ENCODE measurements around the gene NDUFA8.

The NDUFA8 gene

DNA sequence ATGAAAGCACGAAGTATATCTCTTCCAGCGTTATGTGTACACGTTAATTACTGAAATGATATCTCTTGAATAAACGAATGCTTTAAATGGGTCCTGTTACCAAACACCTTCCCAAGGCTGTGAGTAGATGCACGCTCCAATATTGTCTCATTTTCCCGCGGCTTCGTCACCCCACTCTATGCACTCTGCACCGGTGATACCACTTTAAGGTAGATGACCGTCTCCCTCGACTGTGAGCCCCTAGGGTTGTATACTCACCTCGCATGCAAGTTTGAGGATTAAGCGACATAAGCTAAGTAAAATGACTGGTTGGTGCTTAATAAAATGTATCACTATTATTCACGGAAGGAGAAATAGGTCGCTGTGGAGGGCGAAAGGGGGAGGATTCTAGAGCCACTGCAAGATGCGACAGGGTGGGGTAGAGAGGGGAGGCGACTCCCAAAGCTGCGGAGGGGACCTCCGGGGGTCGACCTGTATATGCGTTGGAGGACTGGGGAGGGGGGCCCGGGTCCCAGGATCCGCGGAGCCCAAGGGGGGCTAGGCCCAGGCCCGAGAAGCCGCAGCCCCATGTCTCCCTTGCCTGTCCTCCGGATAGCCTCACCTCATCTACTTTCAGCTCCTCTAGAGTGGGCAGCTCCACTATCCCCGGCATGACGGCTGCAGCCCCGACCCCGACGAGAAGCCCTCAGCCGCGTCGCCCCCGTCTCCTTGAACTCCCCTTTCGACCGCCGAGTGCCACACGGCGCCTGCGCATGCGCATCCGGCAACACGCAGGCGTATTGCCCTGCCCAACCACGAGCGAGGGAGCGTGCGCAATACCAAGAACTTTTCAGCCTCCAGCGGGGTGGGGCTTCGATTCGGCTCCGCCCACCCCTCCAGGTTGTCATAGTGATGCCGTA, at the start of gene NDUFA8, which contains the start of gene MORN5:
TSS of gene NDUFA8 (minus strand) at position 754 of the 899 bp plus-strand sequence. CDS start at position 652, 102 bp downstream.
TSS of gene MORN5 (plus strand) at position 883 of the 899 bp plus-strand sequence. CDS start 65 bp downstream, outside the sequence.
- peak; percentile 88 to 95 for DNase-seq (ENCODE audit: low read depth in 2 of 2)

DNA sequence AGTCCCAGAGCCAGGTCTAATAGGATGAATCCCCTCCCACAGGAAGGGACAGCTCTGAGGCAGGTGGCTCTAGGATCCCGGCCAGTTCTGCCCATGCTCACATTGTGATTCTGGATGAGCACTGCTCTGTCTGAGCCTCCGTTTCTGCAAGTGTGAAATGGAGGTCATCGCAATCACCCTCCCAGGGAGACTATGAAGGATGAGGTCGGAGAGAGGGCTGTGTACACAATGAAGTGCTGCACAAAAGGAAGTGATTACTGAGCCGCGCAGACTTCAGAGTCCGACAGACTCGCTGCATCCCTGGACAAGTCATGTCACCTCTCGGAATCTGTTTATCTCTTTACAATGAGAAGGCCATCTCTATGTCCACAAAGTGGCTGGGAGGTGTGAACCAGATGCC, 47.5 kb upstream of the NDUFA8 start:
- no peak for DNase-seq (ENCODE audit: low read depth in 2 of 2)

DNA sequence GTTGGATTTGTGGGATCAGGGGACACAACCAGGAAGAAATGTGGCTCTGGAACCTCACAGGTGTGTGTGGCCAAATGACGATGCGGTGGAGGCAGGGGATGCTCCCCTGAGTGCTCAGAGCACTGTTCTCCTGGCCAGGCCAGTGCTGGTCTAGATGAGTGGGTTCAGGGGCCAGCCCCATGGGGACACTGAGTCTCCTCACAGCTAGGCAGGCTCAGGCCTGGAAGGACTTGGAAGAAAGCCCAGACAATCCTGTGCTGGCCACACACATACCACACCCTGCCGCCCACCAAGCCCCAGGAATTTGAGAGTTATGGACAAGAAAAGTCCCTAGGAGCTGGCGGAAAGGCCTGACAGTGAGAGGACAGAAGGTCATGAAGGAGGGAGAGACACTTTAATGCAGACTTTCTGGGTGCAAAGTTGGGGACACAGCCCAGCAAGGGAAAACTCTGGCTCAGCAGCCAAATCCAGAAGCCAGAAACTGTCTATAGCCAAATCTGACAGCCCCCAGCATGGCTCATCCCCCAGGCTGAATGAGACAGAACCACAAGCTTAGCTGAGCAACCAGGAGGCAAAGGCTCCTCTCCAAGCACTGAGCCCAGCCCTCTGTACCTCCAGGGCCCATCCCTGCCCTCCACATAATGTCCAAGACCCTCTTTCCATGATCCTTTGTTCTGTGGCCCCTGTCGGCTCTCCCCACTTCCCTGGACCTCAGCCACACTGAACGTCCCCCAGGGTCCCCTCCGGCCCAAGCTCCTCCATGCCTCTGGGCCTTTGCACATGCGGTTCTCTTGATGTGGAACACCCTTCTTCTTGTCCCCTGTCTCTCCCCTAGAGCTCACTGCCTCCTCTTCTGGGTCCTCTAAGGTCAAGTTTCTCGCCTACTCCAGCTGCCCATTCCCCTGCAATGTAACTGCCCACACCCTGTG, 46.8 kb upstream of the NDUFA8 start:
- no peak for DNase-seq (ENCODE audit: low read depth in 2 of 2)

DNA sequence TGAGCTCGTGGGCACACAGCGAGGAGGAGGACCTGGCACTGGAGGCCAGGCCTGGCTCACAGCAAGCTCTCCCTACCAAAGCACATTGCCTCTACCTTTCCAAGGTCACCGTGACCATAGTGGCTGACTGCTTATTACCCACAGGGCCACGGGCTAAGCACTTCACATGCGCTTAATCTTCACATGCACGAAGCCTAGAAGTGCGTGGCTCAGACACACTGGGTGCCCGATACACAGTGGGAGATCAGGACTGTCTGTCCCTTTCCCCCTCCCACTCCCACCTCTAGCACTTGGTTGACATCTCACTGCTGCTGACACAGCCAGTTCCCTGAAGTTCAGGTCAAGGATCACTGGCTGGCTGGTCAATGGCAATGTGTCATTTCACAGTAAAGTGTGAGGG, 45.6 kb upstream of the NDUFA8 start:
- no peak for DNase-seq (ENCODE audit: low read depth in 2 of 2)

DNA sequence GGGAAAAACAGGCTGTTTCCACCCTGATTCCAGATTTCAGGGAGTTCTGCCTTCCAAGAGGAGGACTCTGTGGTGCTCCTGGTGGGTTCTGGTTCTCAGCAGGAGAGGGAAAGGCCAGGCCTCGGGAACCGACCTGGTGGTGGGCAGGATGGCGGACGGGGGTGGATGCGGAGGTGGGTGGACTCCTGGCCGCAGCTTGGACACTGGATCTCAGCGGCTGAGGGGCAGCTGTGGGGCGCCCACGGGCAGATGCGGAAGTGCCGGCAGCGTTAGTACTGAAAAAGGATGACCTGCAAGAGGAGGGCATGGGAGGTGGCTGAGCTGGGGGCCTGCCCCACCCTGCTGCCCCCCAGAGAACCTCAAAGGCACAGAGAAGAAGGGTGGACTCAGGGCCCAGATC, 44.9 kb upstream of the NDUFA8 start:
- no peak for DNase-seq (ENCODE audit: low read depth in 2 of 2)

DNA sequence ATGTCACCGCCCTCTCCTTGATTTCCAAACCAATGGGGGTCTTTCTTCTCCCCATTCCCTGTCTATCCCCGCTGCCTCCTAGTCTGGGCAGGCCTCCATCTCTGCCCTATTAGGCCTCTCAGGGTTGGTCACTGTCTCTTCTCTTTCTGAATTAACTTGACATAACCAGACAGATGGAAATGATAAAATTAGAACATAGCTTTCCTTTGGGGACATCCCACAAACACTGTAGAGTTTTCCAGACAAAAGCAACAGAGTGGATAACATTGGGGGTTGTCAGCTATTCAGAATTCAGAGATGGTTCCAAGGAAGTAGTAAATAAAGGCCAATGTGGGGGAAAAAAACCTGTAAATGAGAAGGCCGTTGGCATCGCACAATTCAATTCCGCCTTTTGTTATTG, 44.5 kb upstream of the NDUFA8 start:
- DNase-seq (ENCODE audit: low read depth in 2 of 2) = no peak

DNA sequence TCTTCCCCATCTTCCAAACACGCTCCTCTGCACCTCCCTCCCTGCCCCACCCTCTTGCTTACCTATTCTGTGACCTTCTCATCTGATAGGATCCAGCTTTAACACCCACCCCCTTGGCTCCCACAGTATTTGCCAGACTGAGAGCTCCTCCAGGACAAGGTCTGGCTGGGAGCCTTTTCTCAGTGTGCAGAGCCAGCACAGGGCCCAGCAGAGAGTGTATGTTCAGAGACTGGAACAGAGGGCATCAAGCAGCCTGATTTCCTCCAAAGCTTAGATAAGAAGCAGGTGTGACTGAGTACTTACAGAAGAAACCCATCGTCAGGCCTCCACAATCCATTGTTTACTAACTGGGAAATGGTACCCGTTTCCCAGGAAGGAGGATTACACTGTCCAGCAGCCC, 42.5 kb upstream of the NDUFA8 start:
- DNase-seq (ENCODE audit: low read depth in 2 of 2) = no peak

DNA sequence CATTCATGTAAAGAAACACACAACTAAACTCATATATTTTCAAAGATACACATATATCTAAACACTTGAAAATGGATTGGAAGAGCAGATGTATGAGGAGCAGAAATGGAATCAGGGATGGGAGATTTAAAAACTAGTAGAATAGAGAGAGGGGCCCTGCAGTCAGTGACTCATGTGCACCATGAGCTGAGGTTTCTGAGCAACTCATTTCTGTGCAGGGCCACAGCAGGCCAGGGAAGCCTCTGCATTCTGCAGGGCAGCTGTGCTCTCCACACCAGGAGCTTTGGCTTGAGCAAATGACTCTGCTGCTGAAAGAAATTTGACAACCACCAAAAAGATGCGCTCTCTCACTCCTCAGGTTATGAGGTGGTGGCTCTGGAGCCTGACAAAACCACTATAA, 42.1 kb upstream of the NDUFA8 start:
- DNase-seq (ENCODE audit: low read depth in 2 of 2) = no peak

DNA sequence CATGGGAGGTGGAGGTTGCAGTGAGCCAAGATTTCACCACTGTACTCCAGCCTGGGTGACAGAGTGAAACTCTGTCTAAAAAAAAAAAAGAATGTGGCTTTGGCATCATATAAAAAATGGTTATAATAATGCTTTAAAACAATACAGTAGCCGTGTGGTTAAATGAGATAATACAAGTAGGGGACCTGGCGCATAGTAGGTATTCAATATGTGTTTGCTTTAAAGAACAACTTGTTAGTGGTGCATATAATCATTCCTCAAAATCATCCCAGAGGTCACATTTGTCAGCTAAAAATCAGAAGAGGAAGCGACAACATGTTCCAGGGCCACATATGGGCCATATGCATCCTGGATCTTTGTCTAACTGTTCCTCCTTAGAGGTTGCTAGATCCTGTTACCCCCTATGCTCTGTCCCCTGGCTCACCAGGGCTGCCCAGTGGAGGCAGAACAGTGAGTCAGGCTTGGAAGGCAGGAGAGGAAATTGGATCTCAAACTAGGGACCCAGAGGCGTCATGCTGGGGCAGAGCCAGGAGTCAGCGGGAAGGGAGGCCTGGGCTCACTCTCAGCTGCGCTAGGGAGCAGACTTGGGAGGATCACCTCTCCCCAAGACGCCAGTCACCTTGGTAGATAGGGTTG, 41.5 kb upstream of the NDUFA8 start:
- DNase-seq (ENCODE audit: low read depth in 2 of 2) = no peak

DNA sequence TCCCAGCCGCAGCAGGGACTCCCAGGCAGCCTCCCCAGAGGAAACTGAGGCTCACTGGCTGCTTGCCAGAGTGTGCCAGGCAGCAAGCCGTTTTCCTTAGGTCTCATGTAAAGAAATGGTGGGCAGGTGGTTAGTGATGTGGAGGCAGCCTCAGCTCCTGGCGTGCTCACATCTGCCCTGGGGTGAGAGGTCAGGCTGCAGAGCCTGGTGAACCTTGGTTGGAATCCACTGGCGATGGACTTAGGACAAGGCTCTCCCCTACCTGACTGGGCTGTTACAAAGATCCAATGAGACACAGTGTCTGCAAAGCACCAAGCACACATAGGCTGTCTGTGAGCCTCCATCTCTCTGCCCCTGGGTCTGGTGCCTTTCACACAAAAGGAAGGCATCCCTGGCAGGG, 38.3 kb upstream of the NDUFA8 start:
- DNase-seq (ENCODE audit: low read depth in 2 of 2) = no peak

DNA sequence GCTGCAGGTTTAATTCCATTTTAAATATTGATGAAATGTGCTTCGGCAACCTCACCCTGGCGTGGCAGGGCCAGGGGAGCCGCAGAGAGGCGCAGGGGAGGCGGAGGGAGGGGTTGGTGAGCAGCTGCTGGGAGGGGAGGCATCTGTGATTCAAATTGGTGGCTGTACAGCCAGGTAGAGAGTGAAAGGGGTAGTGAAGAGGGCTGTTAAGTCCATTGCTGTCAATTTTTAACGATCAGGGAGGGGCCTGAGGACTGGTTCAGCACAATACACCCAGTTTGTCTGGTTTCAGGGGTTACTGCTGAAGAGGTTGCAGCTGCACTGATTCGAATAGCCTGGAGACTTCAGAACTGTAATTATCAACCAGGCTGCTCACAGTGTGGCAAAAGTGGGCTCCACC, 37.8 kb upstream of the NDUFA8 start:
- DNase-seq (ENCODE audit: low read depth in 2 of 2) = no peak

DNA sequence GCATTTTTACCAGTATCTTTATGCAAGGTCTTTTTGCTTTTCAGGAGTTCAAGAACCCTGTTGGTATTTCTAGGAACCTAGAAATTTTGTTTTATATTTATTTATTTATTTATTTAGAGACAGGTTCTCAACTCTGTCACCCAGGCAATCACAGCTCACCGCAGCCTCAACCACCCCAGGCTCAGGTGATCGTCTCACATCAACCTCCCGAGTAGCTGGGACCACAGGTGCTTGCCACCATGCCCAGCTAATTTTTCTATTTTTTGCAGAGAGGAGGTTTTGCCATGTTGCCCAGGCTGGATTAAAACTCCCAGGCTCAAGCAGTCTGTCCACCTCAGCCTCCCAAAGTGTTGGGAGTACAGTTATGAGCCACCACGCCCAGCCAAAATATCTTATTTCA, 36.3 kb upstream of the NDUFA8 start:
- DNase-seq (ENCODE audit: low read depth in 2 of 2) = no peak

DNA sequence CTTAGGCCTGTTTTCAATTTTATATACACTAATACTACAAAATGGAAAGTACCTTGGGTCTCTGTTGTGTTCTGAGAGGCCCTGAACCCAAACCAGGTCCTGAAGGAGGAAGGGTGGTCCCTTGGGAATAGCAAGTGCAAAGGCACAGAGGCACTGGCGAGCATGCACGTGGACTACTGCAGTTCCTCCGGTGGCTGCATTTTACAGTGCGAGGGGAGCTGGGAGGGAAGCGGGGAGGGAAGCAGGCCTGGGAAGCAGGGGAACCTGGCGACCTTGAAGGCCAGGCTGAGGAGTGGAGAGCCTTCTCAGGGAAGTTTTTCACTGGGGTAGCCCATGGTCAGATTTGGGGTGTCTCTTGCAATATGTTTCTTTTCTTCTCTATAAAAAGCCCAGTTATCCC, 34.1 kb upstream of the NDUFA8 start:
- no peak for DNase-seq (ENCODE audit: low read depth in 2 of 2)

DNA sequence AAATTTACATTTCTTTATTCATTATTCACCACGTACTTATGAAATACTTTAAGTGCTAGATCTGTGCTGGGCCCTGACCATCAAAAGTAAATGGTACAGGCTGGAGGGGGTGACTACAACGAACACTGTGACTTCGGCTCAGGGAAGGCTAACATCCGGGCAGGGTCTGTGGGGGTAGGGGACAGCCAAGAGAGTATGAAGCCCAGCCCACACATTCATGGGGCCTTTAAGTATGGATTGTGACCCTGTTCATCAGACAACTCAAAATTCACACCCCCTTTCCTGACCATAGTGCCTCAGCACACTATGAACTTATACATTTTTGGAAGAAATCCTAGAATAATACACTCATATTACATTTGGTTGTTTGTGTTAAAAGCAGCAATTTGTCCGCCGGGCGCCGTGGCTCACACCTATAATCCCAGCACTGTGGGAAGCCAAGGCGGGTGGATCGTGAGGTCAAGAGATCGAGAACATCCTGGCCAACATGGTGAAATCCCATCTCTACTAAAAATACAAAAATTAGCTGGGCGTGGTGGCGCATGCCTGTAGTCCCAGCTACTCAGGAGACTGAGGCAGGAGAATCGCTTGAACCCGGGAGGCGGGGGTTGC, 33.4 kb upstream of the NDUFA8 start:
- no peak for DNase-seq (ENCODE audit: low read depth in 2 of 2)

DNA sequence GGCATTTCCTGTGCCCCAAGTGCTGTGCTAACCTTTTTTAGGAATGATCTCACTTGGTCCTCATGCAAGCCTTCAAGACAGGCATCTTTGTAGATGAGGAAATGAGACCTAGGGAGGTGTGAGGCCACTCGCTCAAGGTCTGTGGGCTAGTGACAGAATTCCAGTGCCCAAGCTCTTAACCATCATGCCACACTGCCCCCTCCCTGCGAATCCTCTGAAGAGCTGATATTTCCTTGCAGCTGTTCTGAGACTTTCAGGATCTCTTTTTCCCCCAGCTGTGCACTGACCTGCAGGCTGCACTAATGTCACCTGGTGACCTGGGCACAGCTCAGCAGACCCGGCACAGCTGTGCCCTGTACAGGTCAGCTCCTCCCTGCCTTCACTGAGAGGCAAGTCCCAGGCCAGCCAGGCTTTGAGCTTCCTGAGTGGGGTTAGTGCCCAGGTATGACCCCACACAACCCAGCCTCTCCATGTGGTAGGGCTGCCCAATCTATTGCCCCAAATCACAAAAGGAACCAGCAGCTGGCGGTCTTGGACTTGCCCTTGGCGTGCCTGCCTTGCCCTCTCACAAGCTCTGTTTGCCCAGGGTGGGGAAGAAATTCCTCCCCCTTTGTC, 32.8 kb upstream of the NDUFA8 start:
- DNase-seq (ENCODE audit: low read depth in 2 of 2) = no peak

DNA sequence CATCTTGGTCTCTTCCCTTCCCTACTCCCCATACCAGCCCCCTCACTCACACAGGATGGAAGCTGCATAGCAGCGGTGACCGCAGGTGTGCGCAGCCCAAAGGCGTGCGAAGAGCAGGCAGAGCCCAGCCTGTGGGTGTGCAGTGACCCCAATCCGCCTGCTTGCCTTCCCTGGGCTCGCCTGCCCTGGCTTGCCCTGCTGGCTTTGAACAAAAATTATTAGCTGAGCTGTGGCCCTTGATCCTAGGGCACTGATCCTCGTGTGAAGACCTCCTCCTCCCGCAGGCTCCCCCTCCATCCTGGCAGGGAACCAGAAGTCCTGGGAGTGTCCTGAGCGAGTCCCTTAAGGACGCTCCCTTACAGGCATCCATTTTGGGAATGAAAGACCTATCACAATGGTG, 32.0 kb upstream of the NDUFA8 start:
- DNase-seq (ENCODE audit: low read depth in 2 of 2) = no peak

DNA sequence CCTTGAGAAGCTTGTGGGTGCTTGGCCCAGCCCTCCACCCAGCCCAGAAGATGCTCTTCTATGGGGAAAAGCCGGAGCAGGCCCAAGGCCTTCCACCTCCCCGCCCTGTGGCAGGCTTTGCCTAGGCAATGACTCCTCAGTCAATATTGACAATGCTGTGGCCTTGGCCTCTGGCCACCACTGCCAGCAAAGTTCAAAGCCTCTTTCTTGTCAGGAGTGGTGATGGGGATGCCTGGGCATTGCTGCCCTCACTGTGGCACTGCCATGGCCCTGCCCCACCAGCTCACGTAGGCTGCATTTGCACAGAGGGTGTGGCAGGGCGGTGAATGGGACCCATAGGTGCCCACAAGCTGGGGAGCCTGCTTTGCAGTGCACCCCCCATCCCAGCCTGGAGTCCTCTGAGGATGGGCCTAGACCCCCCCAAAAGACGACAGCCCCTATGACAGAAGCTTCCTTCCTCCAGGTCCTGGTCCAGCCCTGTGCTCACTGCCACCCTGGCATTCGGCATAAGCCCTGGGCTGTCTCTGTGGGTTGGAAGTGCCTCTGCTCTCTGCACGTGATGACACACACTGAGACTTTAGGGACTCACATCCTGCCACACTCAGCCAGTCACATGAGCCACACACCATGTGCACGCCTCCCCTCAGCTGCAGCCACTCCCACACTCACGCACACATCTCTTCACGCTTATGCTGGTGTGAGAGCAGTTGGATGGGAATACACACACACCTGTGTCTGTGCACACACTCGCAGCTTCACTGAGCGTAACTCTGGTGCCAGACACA, 31.2 kb upstream of the NDUFA8 start:
- DNase-seq (ENCODE audit: low read depth in 2 of 2) = no peak

DNA sequence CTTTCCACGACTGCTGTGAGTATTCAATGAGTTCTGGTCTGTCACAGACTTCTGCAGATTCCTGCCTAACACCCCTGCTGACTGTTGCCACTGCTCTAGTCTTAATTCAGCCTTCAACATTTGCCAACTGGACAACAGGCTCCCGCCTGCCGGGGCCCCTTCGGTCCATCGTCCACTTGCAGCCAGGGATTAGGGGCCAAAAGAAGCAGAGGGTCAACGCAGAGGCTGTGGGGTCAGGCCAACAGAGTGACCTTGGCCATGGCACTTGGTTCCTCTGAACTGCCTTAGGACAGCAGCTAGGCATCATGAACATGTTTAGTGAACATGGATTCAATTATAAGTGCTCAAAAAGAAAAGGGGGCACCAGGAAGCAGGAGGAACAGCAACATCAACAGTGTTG, 28.8 kb upstream of the NDUFA8 start:
- DNase-seq (ENCODE audit: low read depth in 2 of 2) = no peak

DNA sequence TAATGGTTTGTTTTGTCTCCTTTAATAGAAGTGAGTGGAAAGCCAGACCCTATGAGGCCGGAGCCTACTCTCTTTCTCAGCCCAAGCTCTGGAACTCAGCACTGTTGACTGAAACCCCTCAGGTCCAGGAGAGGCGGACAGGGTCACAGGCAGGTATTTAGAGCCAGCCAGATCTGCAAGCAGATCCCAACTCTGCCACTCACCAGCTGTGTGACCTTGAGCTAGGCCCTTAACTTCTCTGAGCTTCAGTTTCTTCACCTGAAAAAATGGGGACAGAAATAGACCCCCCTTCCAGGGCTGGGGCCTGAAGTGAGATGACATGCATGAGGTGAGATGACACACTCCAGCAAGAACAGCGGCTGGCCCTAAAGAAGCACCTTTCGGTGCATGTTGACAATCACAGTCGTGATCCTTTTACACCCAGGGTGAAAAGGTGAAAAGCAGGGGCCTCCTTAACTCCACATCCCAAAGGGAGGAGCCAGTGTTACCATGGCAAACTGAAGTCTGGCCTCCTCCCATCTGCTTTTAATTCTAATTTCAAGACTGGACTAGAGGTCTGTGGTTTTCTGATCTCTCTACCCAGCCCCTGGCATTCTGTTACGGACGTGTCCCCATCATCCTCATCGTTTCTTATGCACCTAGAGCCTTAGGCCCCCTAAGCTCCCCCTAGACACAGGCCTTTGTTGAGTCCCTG, 27.3 kb upstream of the NDUFA8 start:
- DNase-seq (ENCODE audit: low read depth in 2 of 2) = no peak

DNA sequence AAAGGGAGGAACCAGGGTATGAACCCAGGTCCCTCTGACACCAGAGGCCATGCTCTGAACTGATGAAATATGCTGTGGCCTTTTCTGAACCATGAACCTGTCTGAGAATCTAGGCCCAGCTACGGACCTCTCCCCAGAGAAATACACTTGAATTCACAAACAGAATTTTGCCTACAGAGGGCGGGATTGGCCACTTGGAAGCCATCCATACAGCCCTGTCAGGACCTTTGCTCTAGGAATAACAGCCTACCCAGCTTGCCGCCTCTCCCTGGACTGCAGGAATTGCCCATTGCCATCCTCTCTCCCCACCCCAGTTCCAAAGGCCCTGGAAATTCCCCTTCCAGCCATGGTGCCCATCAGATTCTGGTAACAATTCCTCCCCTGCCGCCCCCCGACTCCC, 26.7 kb upstream of the NDUFA8 start:
- DNase-seq (ENCODE audit: low read depth in 2 of 2) = no peak

Data from stimulated activated CD4-positive, alpha-beta T cell treated with anti-CD3 and anti-CD28 coated beads, Interleukin-12 subunit alpha, Interleukin-12 subunit beta, amount 100 ng/mL, for 24 hours (primary cell).